HG02798 (cell line): ENCODE data around the gene ENPP6.
"Not testable (repeated sequence)": the region's sequence is repeated elsewhere in the genome, so short reads cannot be mapped to it uniquely, and the experiment has no call there.

Experiments
- ATAC-seq: cut with Tn5 transposase; IDR thresholded peaks from one replicate; pipeline ENCODE4 v1.9.1; 2021; ENCODE audit warnings: mild to moderate bottlenecking; ENCODE audit not compliant: unreplicated experiment, poor library complexity

Gene ENPP6

DNA sequence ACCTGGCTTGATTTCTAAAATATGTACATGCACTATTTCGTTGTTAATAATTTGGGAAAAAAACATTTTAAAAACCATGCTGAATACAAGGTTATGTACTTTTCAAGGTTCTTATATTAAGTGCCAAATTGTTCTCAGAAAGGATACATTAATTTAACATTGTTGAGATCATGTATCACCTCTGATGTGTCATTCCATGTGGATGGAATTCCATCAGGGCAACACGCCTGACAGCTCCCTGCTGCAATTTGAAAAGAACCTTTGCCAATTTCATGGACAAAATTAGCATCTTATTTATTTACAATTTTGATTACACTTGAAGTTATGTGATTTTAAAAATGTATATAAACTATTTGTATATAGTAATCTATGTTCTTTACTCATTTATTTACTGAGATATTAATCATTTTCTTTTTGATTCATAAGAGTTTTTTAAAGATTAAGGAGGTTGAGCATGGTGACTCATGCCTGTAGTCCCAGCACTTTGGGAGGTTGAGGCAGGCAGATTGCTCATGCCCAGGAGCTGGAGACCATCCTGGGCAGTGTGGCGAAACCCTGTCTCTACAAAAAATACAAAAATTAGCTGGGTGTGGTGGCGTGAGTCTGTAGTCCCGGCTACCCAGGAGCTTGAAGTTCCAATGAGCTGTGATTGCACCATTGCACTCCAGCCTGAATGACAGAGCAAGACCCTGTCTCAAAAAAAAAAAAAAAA, 142.8 kb downstream of the ENPP6 start:
- ATAC-seq: no peak

- ATAC-seq: no peak
These were observed 149.6 kb downstream of the ENPP6 start for GRCh38 chr4:184067931-184068554.

DNA sequence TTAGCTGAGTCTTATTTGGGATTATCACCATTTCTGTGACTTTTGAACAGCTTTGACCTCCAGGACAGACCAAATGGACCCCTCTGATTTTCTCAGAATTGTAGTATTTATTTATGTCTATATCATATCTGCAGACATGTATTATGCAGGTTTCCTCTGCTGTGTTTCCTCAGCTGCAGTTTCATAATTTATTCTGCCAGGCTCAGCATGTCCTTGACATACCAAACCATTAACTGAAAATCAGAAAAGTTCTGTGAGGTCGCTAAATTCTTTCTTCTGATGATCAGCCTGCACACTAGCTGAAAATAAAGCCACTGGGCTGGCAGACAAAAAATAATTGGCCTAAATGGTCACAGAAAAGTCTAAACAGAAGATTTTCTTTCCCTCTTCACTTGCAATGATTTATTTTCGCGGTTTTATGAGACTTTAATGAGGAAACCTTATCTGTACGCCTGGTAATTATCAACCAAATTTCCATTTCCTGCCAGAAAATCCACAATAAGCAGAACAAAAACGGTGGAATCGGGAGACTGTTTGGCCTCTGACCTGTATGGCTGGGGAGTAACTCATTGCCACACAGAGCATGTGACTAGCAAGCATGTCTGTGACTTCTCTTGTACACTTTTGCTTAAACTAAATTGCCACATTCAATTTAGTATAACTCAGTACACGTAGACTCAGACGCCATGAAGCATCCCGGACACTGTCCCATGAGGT, 150.9 kb downstream of the ENPP6 start:
- no peak for ATAC-seq

GRCh38 chr4:184064877-184065276, 152.8 kb downstream of the ENPP6 start:
- no peak for ATAC-seq

DNA sequence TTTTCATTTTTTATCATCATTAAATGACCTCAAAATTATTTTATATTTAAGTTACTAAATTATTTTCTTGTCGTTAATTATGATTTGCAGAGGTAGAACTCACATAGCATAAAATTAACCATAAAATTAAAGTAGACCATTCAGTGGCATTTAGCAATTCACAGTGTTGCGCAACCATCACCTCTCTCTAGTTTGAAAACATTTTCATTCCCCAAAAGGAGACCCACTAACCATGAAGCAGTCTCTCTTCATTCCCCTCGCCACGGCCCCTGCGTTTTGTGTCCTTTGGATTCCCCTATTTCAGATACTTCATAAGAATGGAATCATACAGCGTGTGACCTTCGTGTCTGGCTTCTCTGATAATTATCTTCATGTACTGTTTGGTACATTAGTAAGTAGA, 154.9 kb downstream of the ENPP6 start:
- no peak for ATAC-seq

- no peak for ATAC-seq
These were observed 156.1 kb downstream of the ENPP6 start for GRCh38 chr4:184061582-184061981.

GRCh38 chr4:184059099-184059498, 158.6 kb downstream of the ENPP6 start:
- no peak for ATAC-seq

- no peak for ATAC-seq
These were observed 159.6 kb downstream of the ENPP6 start for GRCh38 chr4:184058026-184058425.

DNA sequence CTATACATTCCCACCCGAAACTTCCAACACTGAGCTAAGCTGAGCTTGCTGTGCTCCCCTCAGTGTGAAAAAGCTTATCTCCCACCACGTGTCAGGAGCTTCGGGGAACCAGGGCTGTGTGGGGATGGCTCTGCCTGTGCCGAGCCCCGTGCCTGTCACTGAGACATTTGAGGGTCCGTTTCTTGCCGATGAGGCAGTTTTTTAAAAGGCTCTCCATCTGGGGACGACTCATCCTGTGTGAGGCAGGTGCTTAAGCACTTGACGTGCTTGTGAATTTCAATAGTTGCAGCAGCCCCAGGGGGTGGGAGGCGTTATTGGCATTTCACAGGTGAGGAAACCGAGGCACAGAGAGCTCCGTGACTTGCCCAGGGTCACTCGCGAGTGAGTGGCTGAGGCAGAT, 160.8 kb downstream of the ENPP6 start:
- ATAC-seq: no peak

- ATAC-seq: no peak
These were observed 164.2 kb downstream of the ENPP6 start for GRCh38 chr4:184053434-184053833.

DNA sequence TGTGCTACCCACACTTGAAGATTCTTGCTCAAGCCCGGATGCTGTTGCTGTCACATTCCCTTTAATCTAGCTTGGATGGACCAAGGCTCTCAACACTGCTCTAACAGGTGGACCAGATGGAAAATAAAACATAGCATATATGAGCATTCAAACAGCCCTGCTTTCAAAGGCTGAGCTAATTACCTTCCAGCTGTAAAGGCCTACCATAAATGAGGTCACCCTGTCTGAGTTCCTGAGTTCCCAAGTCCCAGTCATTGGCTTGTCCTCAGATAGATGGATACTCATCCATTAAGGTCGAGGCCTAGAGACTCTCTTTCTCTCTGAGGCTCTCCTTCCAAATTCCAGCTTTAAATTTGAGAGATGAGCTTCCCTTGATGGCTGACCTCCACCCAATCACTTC, 165.1 kb downstream of the ENPP6 start:
- ATAC-seq: no peak

- ATAC-seq: not testable (repeated sequence)
These were observed 166.4 kb downstream of the ENPP6 start for GRCh38 chr4:184051262-184051661.

- ATAC-seq: no peak
These were observed 171.5 kb downstream of the ENPP6 start for GRCh38 chr4:184046148-184046547.

GRCh38 chr4:184041156-184041555, 176.5 kb downstream of the ENPP6 start:
- ATAC-seq: no peak

GRCh38 chr4:184039963-184040383, 177.7 kb downstream of the ENPP6 start:
- no peak for ATAC-seq
